H1 (cell line): ENCODE measurements around the gene ODAD3. TPM values are rescaled to one million over a fixed set of nuclear protein-coding genes. Genes with fewer than 3 reads are reported as not detected.

Experiments used
- CREB1 ChIP-seq: IDR thresholded peaks from 2 replicates; pipeline ENCODE4 v1.6.1; 2012; ENCODE audit warnings: inconsistent platforms
- CTBP2 ChIP-seq: IDR thresholded peaks from 2 replicates; pipeline ENCODE4 v1.7.0; 2011; ENCODE audit warnings: borderline replicate concordance, mild to moderate bottlenecking, moderate library complexity, mixed read lengths, low read length; ENCODE audit not compliant: insufficient read depth, insufficient read length
- CTCF ChIP-seq, 3 experiments: IDR thresholded peaks; 1 replicate in 2 of 3; 2 replicates in 1 of 3; pipeline versions ENCODE4 v1.5.1 to v1.6.1; 2011; ENCODE audit warnings: low read length in 3 of 3, mild to moderate bottlenecking in 3 of 3, inconsistent platforms in 2 of 3, low read depth in 1 of 3, moderate library complexity in 1 of 3; ENCODE audit not compliant: insufficient read depth in 1 of 3; ENCODE audit errors: control extremely low read depth in 1 of 3
- EGR1 ChIP-seq: IDR thresholded peaks from 2 replicates; pipeline ENCODE4 v1.6.1; 2011; ENCODE audit warnings: low read depth, low read length, borderline replicate concordance
- POLR2AphosphoS5 ChIP-seq: IDR thresholded peaks from 2 replicates; pipeline ENCODE4 v1.6.1; 2011; ENCODE audit warnings: low read depth, low read length
- SAP30 ChIP-seq: fragments of 300-600 bp; sonication (generic); IDR thresholded peaks from 2 replicates; pipeline ENCODE4 v1.7.1; 2012; ENCODE audit warnings: low read length, moderate library complexity, mild to moderate bottlenecking, inconsistent platforms; ENCODE audit not compliant: insufficient read depth, insufficient replicate concordance
- polyA plus RNA-seq, 7 experiments: library from polyadenylated mRNA; depleted of rRNA in 3 of 7; stranded (reverse) in 5 of 7; unstranded in 2 of 7; fragments of >200 nt in 5 of 7; fragments of 200-250 nt in 2 of 7; gene quantifications; 1 replicate in 5 of 7; 2 replicates in 1 of 7; 4 replicates in 1 of 7; pipeline versions ENCODE4 v1.2.1 to v1.2.3, GENCODE V29; 2011 to 2013; ENCODE audit warnings: missing spikeins in 2 of 7, mixed read lengths in 2 of 7
- total RNA-seq: library from RNA; stranded (reverse); fragmentation: NEBNext Ultra II Directional; extraction: Animal tissue kit (Norgen Biotek cat#: 25700); gene quantifications from 2 replicates; pipeline ENCODE4 v1.2.1, GENCODE V29; 2021

The ODAD3 gene
- total and polyA plus RNA-seq, 2 of the 8 experiments (the other 6 are each of a cell fraction or from before 2014, with no cell fraction given) = 2.1 to 2.2 TPM

- TF ChIP-seq CTCF (IDR thresholded peaks at IDR 0.05; ENCODE audit: control extremely low read depth in 1 of 3, insufficient read depth in 1 of 3, low read depth in 1 of 3, low read length in 3 of 3) (no peak), EGR1 (no peak), POLR2AphosphoS5 (no peak), CREB1 (no peak), CTBP2 (no peak), SAP30 (no peak)
- TF ChIP-seq, all 59 proteins: peak for 0
Observed at GRCh38 chr19:11373166-11373884, 61.6 kb downstream of the ODAD3 start (continued).
